ENCODE results near the gene SF3A2. TPM values are rescaled to one million over a fixed set of nuclear protein-coding genes. Genes with fewer than 3 reads are reported as not detected.

The SF3A2 gene
- total and polyA plus RNA-seq, 4 experiments from 2014 or later = 8.3 to 141 (median 88.7) TPM

DNA sequence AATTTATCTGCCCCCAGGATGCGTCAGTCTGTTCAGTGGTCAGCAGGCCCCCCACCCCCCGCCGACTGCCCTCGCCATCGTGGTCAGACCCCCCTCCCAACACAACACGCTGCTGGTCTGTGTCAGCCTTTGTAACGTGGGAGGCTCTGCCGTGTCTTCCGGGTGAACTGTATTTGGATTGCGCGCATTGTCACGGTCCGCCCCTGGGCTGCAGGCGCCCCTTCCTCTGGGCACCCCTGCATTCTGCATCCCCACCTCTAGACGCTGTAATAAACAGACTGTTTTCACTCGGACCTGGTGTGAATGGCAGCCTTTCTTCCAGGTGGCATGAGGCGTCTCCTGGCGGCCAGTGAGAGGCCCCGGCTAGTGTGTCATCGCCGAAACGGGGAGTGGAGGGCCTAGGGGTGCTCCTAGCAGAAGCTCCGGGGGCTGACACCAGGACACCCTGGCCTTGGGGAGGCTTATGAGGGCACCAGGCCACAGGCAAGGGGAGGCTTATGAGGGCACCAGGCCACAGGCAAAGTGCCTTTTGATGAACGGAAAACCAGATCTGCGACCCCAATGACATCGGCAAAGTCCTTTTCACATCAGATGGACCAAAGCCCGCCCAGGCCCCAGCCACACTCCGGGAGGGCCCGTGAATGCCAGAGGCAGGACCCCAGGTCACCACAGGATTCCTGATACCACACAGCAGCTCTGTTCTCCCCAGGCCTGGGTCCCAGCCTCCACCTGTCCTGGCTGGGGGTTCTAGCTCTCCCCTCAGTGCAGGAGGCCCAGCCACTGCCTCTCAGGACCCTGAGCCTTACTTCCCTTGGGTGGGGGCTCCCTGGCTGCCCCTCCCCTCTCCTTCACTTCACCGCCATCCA is 4.1 kb upstream of the SF3A2 start:
- no peak overlapping the region for H3K4me3 ChIP-seq (ENCODE audit: low read length in 2 of 2)
- Mint-ChIP-seq H3K27me3 (peaks cover 2 to 5% of the 10 kb centered on the region in 2 donors), H3K9me3 (peaks cover 0 to 5% (median 0%) of the 10 kb centered on the region in 8 donors), H3K36me3 (peaks cover 3 to 40% of the 10 kb centered on the region in 2 donors), H3K4me3 (peak overlapping the region in 3 of 8 donors; percentile 7 to 23 (median 13)), H3K4me1 (peaks cover 10 to 30% (median 20%) of the 10 kb centered on the region in 4 donors), H3K27ac (peak overlapping the region in 4 of 7 donors; percentile 6 to 74 (median 54))
- intact Hi-C loops (cut with micrococcal nuclease) = no loop called here
- POLR2A ChIA-PET (ENCODE audit: partially characterized antibody) = interaction anchor here (0.9 to 9.2 kb wide), 4 partner anchors 11 to 57 kb away, joined by 3 to 251 read pairs (median 4); no protein-coding TSS in a partner anchor
- H3K27me3 ChIP-seq (ENCODE audit: insufficient read depth, low read length) = no peaks in the 10 kb centered on the region
- H3K27ac ChIP-seq (ENCODE audit: low read depth, low read length) = no peak overlapping the region
- H3K4me1 ChIP-seq (ENCODE audit: insufficient read depth, low read length) = peaks cover 22% of the 10 kb centered on the region
- CTCF ChIA-PET (ENCODE audit: partially characterized antibody) = interaction anchor here (2.6 to 4.2 kb wide), 2 partner anchors 40 to 160 kb away, joined by 12 to 41 read pairs; no protein-coding TSS in a partner anchor
- H3K36me3 ChIP-seq (ENCODE audit: insufficient read depth, low read length) = peaks cover 6% of the 10 kb centered on the region
- no peaks in the 10 kb centered on the region for H3K9me3 ChIP-seq (ENCODE audit: control insufficient read depth in 1 of 2, low read length in 2 of 2)
- no peak for DNase-seq

- H3K36me3 ChIP-seq (ENCODE audit: insufficient read depth, low read length) = peaks cover 6% of the 10 kb centered on the region
- Mint-ChIP-seq H3K4me3 (peak overlapping the region in 5 of 8 donors; percentile 61 to 99 (median 96)), H3K27ac (peak overlapping the region in 6 of 7 donors; percentile 34 to 88 (median 70)), H3K4me1 (peaks cover 21 to 42% (median 31%) of the 10 kb centered on the region in 4 donors), H3K36me3 (peaks cover 7 to 41% of the 10 kb centered on the region in 2 donors), H3K9me3 (peaks cover 0 to 5% (median 0%) of the 10 kb centered on the region in 8 donors), H3K27me3 (peaks cover 2 to 5% of the 10 kb centered on the region in 2 donors)
- ChIA-PET CTCF (ENCODE audit: partially characterized antibody) (interaction anchor here (0.8 to 4.2 kb wide), 4 partner anchors 27 to 159 kb away, joined by 3 to 41 read pairs (median 17); no protein-coding TSS in a partner anchor), POLR2A (ENCODE audit: partially characterized antibody) (interaction anchor here (1.3 to 10.5 kb wide), 4 partner anchors 12 to 93 kb away, joined by 3 to 325 read pairs (median 128); partner anchors contain the start of genes AMH and JSRP1)
- no peaks in the 10 kb centered on the region for H3K27me3 ChIP-seq (ENCODE audit: insufficient read depth, low read length)
- H3K27ac ChIP-seq (ENCODE audit: low read depth, low read length) = no peak overlapping the region
- intact Hi-C loops (cut with micrococcal nuclease) = no loop called here
- H3K4me3 ChIP-seq (ENCODE audit: low read length in 2 of 2) = no peak overlapping the region
- H3K4me1 ChIP-seq (ENCODE audit: insufficient read depth, low read length) = peaks cover 34% of the 10 kb centered on the region
- DNase-seq = no peak
- no peaks in the 10 kb centered on the region for H3K9me3 ChIP-seq (ENCODE audit: control insufficient read depth in 1 of 2, low read length in 2 of 2)
Observed at GRCh38 chr19:2233601-2234280, 2.9 kb upstream of the SF3A2 start.

DNA sequence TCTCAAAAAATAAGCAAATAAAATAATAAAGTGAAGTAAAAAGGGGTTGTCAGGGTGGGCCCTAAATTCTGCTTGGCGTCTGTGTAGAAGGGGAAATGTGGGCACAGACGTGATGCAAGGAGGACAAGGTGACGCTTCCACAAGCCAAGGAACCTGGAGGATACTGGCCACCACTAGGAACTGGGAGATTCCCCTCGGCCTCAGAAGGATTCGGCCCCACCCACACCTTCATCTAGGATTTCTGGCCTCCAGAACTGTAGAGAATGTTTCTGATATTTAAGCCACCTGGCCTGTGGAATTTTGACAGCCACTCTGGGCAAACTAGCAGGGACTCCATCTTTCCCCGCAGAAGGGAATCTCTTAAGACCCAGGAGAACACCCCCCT is 1.6 kb upstream of the SF3A2 start:
- Mint-ChIP-seq H3K4me1 (peaks cover 28 to 52% (median 40%) of the 10 kb centered on the region in 4 donors), H3K9me3 (peaks cover 0 to 5% (median 0%) of the 10 kb centered on the region in 8 donors), H3K27me3 (peaks cover 2 to 5% of the 10 kb centered on the region in 2 donors), H3K27ac (peak overlapping the region; percentile 57 to 96 (median 89)), H3K4me3 (peak overlapping the region; percentile 89 to 99 (median 95)), H3K36me3 (peaks cover 5 to 40% of the 10 kb centered on the region in 2 donors)
- ChIA-PET POLR2A (ENCODE audit: partially characterized antibody) (interaction anchor here (0.7 to 10.5 kb wide), 9 partner anchors 21 to 388 kb away, joined by 3 to 325 read pairs (median 4); partner anchors contain the start of genes AMH and JSRP1), CTCF (ENCODE audit: partially characterized antibody) (interaction anchor here (1.3 to 4.2 kb wide), 7 partner anchors 23 to 157 kb away, joined by 3 to 41 read pairs (median 7); no protein-coding TSS in a partner anchor)
- DNase-seq = no peak
- H3K27me3 ChIP-seq (ENCODE audit: insufficient read depth, low read length) = no peaks in the 10 kb centered on the region
- H3K4me3 ChIP-seq (ENCODE audit: low read length in 2 of 2) = peak overlapping the region in 1 of 2 donors; percentile 88
- peak overlapping the region; percentile 98 for H3K27ac ChIP-seq (ENCODE audit: low read depth, low read length)
- peaks cover 6% of the 10 kb centered on the region for H3K36me3 ChIP-seq (ENCODE audit: insufficient read depth, low read length)
- no peaks in the 10 kb centered on the region for H3K9me3 ChIP-seq (ENCODE audit: control insufficient read depth in 1 of 2, low read length in 2 of 2)
- H3K4me1 ChIP-seq (ENCODE audit: insufficient read depth, low read length) = peaks cover 47% of the 10 kb centered on the region
- intact Hi-C loops (cut with micrococcal nuclease) = loop anchor here (5.0 kb wide), 1 partner anchor 242 kb away; the partner anchor contains the start of gene GADD45B

GRCh38 chr19:2235381-2236063 is 1.1 kb upstream of the SF3A2 start:
- intact Hi-C loops (cut with micrococcal nuclease) = loop anchor here (1.0 to 5.0 kb wide), 11 partner anchors 18 to 242 kb away; partner anchors contain the start of genes AP3D1, GADD45B, IZUMO4 and LSM7
- H3K4me1 Mint-ChIP-seq = peaks cover 31 to 57% (median 45%) of the 10 kb centered on the region in 4 donors
- Histone ChIP-seq H3K4me3 (ENCODE audit: low read length in 2 of 2) (peak overlapping the region in 1 of 2 donors; percentile 88), H3K4me1 (ENCODE audit: insufficient read depth, low read length) (peaks cover 52% of the 10 kb centered on the region), H3K27ac (ENCODE audit: low read depth, low read length) (peak overlapping the region; percentile 98), H3K36me3 (ENCODE audit: insufficient read depth, low read length) (peaks cover 6% of the 10 kb centered on the region), H3K9me3 (ENCODE audit: control insufficient read depth in 1 of 2, low read length in 2 of 2) (no peaks in the 10 kb centered on the region), H3K27me3 (ENCODE audit: insufficient read depth, low read length) (no peaks in the 10 kb centered on the region)
- H3K27me3 Mint-ChIP-seq = peaks cover 2 to 5% of the 10 kb centered on the region in 2 donors
- POLR2A ChIA-PET (ENCODE audit: partially characterized antibody) = interaction anchor here (0.6 to 10.5 kb wide), 20 partner anchors 20 to 994 kb away, joined by 3 to 325 read pairs (median 4); partner anchors contain the start of genes AMH, AP3D1, GADD45B and JSRP1
- peaks cover 0 to 5% (median 0%) of the 10 kb centered on the region in 8 donors for H3K9me3 Mint-ChIP-seq
- CTCF ChIA-PET (ENCODE audit: partially characterized antibody) = interaction anchor here (0.6 to 4.2 kb wide), 14 partner anchors 14 to 401 kb away, joined by 3 to 41 read pairs (median 4); partner anchors contain the start of genes AMH and AP3D1
- H3K4me3 Mint-ChIP-seq = peak overlapping the region; percentile 89 to 99 (median 95)
- H3K27ac Mint-ChIP-seq = peak overlapping the region; percentile 78 to 96 (median 89)
- DNase-seq = peak in 1 of 5 donors; percentile 24
- H3K36me3 Mint-ChIP-seq = peaks cover 5 to 38% of the 10 kb centered on the region in 2 donors

GRCh38 chr19:2236064-2236313 is 635 bp upstream of the SF3A2 start:
- peaks cover 35 to 62% (median 49%) of the 10 kb centered on the region in 4 donors for H3K4me1 Mint-ChIP-seq
- H3K27me3 Mint-ChIP-seq = peaks cover 2 to 5% of the 10 kb centered on the region in 2 donors
- ChIA-PET POLR2A (ENCODE audit: partially characterized antibody) (interaction anchor here (0.6 to 10.5 kb wide), 19 partner anchors 20 to 993 kb away, joined by 3 to 325 read pairs (median 4); partner anchors contain the start of genes AMH, AP3D1, GADD45B and JSRP1), CTCF (ENCODE audit: partially characterized antibody) (interaction anchor here (0.6 to 4.2 kb wide), 14 partner anchors 14 to 401 kb away, joined by 3 to 41 read pairs (median 4); partner anchors contain the start of genes AMH and AP3D1)
- Histone ChIP-seq H3K4me3 (ENCODE audit: low read length in 2 of 2) (peak overlapping the region in 1 of 2 donors; percentile 88), H3K27ac (ENCODE audit: low read depth, low read length) (peak overlapping the region; percentile 98), H3K27me3 (ENCODE audit: insufficient read depth, low read length) (no peaks in the 10 kb centered on the region), H3K4me1 (ENCODE audit: insufficient read depth, low read length) (peaks cover 57% of the 10 kb centered on the region), H3K36me3 (ENCODE audit: insufficient read depth, low read length) (peaks cover 6% of the 10 kb centered on the region), H3K9me3 (ENCODE audit: control insufficient read depth in 1 of 2, low read length in 2 of 2) (no peaks in the 10 kb centered on the region)
- H3K4me3 Mint-ChIP-seq = peak overlapping the region in 7 of 8 donors; percentile 95 to 99 (median 98)
- peak overlapping the region in 6 of 7 donors; percentile 97 to 99 (median 99) for H3K27ac Mint-ChIP-seq
- DNase-seq = no peak
- peaks cover 5 to 40% of the 10 kb centered on the region in 2 donors for H3K36me3 Mint-ChIP-seq
- peaks cover 0 to 5% (median 0%) of the 10 kb centered on the region in 8 donors for H3K9me3 Mint-ChIP-seq
- intact Hi-C loops (cut with micrococcal nuclease) = loop anchor here (1.0 to 5.0 kb wide), 11 partner anchors 17 to 241 kb away; partner anchors contain the start of genes AP3D1, GADD45B, IZUMO4 and LSM7

Data from CD4-positive, alpha-beta memory T cell (primary cell).